ENCODE measurements around the gene SPTLC3. TPM values are rescaled to one million over a fixed set of nuclear protein-coding genes. Genes with fewer than 3 reads are reported as not detected.

Gene SPTLC3
- polyA plus RNA-seq, 1 donor from 2014 or later = not detected

DNA sequence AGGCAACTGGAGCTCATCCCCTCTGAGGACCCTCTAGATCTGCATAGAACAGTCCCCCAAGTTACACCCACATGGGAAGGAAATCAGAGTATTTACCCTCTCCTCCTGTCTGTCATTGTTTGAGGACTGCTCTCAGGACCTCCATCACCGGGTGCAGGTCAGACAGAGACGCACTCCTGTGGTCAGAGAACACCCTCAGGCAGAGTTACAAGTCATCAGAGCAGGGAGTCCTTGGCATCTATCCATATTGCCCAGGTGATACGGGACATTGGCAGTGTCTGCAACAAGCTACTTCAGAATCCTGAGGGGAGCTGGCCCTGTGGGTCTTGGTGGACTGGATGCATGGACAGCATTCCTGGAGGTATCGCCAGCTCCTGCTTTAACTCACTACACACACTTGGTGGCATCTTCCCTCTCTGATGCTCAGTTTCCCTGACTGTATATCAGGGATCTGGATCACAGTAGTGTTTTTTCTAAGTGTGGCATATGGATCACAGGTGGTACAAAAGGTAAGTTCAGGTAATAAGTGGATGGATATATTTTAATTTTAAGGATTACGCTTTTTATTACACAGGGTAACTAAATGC is 197.2 kb downstream of the SPTLC3 start:
- H3K9me2 ChIP-seq (ENCODE audit: insufficient read depth, low read length) = no peaks in the 10 kb centered on the region
- TF ChIP-seq RAD21 (conservative IDR thresholded peaks at IDR 0.05) (no peak), REST (IDR thresholded peaks at IDR 0.05; ENCODE audit: borderline replicate concordance) (no peak), POLR2AphosphoS5 (IDR thresholded peaks at IDR 0.05) (no peak), MXI1 (conservative IDR thresholded peaks at IDR 0.05; ENCODE audit: poor library complexity, severe bottlenecking) (no peak), EZH2 (IDR thresholded peaks at IDR 0.05; ENCODE audit: borderline replicate concordance, insufficient read depth, low read length, poor library complexity, severe bottlenecking) (no peak), TAF1 (IDR thresholded peaks at IDR 0.05; ENCODE audit: low read depth) (no peak), SMC3 (conservative IDR thresholded peaks at IDR 0.05; ENCODE audit: poor library complexity) (no peak), EP300 (conservative IDR thresholded peaks at IDR 0.05; ENCODE audit: poor library complexity, severe bottlenecking) (no peak)
- TF ChIP-seq, protein P1, sequence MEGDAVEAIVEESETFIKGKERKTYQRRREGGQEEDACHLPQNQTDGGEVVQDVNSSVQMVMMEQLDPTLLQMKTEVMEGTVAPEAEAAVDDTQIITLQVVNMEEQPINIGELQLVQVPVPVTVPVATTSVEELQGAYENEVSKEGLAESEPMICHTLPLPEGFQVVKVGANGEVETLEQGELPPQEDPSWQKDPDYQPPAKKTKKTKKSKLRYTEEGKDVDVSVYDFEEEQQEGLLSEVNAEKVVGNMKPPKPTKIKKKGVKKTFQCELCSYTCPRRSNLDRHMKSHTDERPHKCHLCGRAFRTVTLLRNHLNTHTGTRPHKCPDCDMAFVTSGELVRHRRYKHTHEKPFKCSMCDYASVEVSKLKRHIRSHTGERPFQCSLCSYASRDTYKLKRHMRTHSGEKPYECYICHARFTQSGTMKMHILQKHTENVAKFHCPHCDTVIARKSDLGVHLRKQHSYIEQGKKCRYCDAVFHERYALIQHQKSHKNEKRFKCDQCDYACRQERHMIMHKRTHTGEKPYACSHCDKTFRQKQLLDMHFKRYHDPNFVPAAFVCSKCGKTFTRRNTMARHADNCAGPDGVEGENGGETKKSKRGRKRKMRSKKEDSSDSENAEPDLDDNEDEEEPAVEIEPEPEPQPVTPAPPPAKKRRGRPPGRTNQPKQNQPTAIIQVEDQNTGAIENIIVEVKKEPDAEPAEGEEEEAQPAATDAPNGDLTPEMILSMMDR (IDR thresholded peaks at IDR 0.05; ENCODE audit: poor library complexity, severe bottlenecking) = no peak
- no peaks in the 10 kb centered on the region for H3F3A ChIP-seq (ENCODE audit: insufficient read depth, low read length, poor library complexity, severe bottlenecking)
- H3K4me2 ChIP-seq (ENCODE audit: low read length) = no peak overlapping the region
- no peaks in the 10 kb centered on the region for H3K9me3 ChIP-seq (ENCODE audit: low read length)
- H3K9ac ChIP-seq (ENCODE audit: low read length) = no peak overlapping the region
- H3K27ac ChIP-seq (ENCODE audit: low read length) = no peak overlapping the region
- peaks cover 60% of the 10 kb centered on the region for H3K27me3 ChIP-seq (ENCODE audit: insufficient read depth, low read depth, low read length)
- no peak overlapping the region for H3K4me3 ChIP-seq (ENCODE audit: low read length)
- no peaks in the 10 kb centered on the region for H3K36me3 ChIP-seq (ENCODE audit: insufficient read depth, low read length)
- H4K20me1 ChIP-seq (ENCODE audit: insufficient read depth) = no peaks in the 10 kb centered on the region
- no peaks in the 10 kb centered on the region for H3K79me2 ChIP-seq (replicated peaks; ENCODE audit: insufficient read depth, low read length)
- no peak overlapping the region for H2AFZ ChIP-seq (ENCODE audit: low read depth, low read length)

GRCh38 chr20:13207016-13207415 is 198.2 kb downstream of the SPTLC3 start:
- H3K9me3 ChIP-seq (ENCODE audit: low read length) = no peaks in the 10 kb centered on the region
- H3F3A ChIP-seq (ENCODE audit: insufficient read depth, low read length, poor library complexity, severe bottlenecking) = no peaks in the 10 kb centered on the region
- TF ChIP-seq TAF1 (IDR thresholded peaks at IDR 0.05; ENCODE audit: low read depth) (no peak), RAD21 (conservative IDR thresholded peaks at IDR 0.05) (no peak), REST (IDR thresholded peaks at IDR 0.05; ENCODE audit: borderline replicate concordance) (no peak), SMC3 (conservative IDR thresholded peaks at IDR 0.05; ENCODE audit: poor library complexity) (no peak), EP300 (conservative IDR thresholded peaks at IDR 0.05; ENCODE audit: poor library complexity, severe bottlenecking) (no peak), MXI1 (conservative IDR thresholded peaks at IDR 0.05; ENCODE audit: poor library complexity, severe bottlenecking) (no peak), POLR2AphosphoS5 (IDR thresholded peaks at IDR 0.05) (no peak), EZH2 (IDR thresholded peaks at IDR 0.05; ENCODE audit: borderline replicate concordance, insufficient read depth, low read length, poor library complexity, severe bottlenecking) (no peak)
- TF ChIP-seq, protein P1 (IDR thresholded peaks at IDR 0.05; ENCODE audit: poor library complexity, severe bottlenecking) = no peak
- no peak overlapping the region for H3K9ac ChIP-seq (ENCODE audit: low read length)
- peaks cover 54% of the 10 kb centered on the region for H3K27me3 ChIP-seq (ENCODE audit: insufficient read depth, low read depth, low read length)
- no peaks in the 10 kb centered on the region for H4K20me1 ChIP-seq (ENCODE audit: insufficient read depth)
- H3K27ac ChIP-seq (ENCODE audit: low read length) = no peak overlapping the region
- no peak overlapping the region for H2AFZ ChIP-seq (ENCODE audit: low read depth, low read length)
- H3K4me2 ChIP-seq (ENCODE audit: low read length) = no peak overlapping the region
- no peaks in the 10 kb centered on the region for H3K9me2 ChIP-seq (ENCODE audit: insufficient read depth, low read length)
- no peak overlapping the region for H3K4me3 ChIP-seq (ENCODE audit: low read length)
- no peaks in the 10 kb centered on the region for H3K79me2 ChIP-seq (replicated peaks; ENCODE audit: insufficient read depth, low read length)
- H3K36me3 ChIP-seq (ENCODE audit: insufficient read depth, low read length) = no peaks in the 10 kb centered on the region

All from neural cell (in vitro differentiated cells).